COR-L47 (cell line): Measurements from ENCODE around the gene MYOF.
"Not testable (repeated sequence)": the region's sequence is repeated elsewhere in the genome, so short reads cannot be mapped to it uniquely, and the experiment has no call there.

Experiments used
- DNase-seq: peaks from one replicate; lab custom pipeline; 2025; lab: John Stamatoyannopoulos, UW

Gene MYOF

DNA sequence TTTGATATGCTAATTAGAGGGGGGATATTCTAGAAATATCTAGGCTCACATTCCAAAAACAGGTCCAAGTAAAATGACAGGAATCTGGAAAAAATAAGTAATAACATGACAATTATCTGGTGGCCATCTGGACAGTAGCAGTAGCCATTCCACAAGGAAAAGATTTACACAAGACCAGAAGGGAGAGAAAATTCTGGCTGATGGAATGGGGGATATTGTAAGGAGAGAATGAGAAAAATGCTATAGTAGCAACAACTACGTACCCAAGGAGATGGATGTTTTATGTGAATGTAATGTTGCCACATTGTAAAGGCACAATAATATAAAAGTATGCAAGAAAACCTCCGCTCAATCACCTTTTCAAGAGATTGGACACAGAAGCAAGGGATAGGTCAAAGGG lies 5.4 kb downstream of the MYOF start:
- DNase-seq: no peak

DNA sequence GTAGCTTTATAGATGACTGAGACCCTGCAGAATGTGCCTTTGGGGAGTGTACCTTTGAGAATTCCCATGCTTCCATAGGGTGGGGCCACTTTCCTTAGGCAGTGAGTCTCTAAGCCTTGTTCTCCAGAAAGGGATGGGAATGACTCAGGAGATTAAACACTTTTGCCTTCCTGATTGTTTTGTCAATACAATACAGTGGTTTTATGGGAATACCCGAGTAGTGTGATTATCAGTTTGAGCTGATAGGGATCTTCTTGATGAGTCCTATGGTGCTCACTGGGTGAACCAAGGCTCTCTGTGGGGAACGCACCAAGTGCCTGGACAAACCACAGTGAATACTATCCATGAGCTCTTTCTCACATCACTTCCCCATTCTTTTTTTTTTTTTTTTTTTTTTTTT lies 6.3 kb downstream of the MYOF start:
- no peak for DNase-seq

DNA sequence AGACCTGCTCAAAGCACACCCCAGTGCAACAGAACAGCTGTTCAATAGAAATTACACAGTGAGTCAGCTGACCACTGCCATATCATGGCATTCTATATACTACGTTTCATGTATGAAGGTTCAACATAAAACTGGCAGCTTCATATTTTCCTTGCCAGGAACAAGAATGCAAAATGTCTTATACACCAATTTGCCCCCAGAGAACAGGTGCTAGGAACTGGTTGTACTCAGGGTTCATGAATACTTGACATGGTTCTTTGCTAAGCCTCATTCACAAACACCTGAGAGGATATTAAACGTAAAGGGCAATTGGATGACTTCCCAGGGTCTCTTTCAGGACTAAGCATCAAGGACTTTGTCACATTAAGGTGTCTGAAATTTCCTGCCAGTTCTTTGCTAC lies 6.9 kb downstream of the MYOF start:
- DNase-seq: no peak

- DNase-seq: no peak
Measured at GRCh38 chr10:93473804-93474472, 8.2 kb downstream of the MYOF start.

GRCh38 chr10:93473161-93473560 lies 9.0 kb downstream of the MYOF start:
- no peak for DNase-seq

- no peak for DNase-seq
Measured at GRCh38 chr10:93471110-93471651, 11.0 kb downstream of the MYOF start.

DNA sequence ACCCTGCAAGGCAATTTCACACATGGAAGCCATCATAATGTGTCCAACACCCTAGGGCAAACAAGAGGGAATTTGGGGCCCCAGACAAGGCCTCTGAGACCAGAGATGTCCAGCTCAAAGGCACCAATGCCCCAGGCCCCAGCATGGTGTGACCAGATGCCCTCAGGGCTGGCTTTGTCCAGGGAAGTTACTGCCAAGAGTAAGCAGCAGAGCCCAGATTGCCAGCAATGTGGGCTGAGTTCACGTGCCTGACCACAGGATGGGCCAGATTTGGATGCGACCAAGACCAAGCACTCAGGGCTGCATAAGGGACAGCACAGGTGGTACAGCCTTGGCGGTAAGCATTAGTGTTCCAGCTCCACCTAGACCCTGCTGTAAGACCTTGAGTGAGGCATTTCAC lies 12.7 kb downstream of the MYOF start:
- no peak for DNase-seq

GRCh38 chr10:93468461-93469213 lies 13.5 kb downstream of the MYOF start:
- DNase-seq: no peak

DNA sequence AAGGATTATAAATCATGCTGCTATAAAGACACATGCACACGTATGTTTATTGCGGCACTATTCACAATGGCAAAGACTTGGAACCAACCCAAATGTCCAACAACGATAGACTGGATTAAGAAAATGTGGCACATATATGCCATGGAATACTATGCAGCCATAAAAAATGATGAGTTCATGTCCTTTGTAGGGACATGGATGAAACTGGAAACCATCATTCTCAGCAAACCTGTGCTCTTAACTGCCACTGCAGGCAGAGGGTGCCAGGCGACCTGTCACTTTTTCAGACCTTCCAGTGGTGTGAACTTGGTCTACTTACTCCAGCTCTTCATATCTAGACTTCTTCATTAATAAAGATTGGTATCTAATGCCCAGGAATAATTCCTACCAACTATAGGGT lies 14.5 kb downstream of the MYOF start:
- DNase-seq: not testable (repeated sequence)

- no peak for DNase-seq
Measured at GRCh38 chr10:93465806-93466675, 16.1 kb downstream of the MYOF start.

- DNase-seq: no peak
Measured at GRCh38 chr10:93464776-93465388, 17.3 kb downstream of the MYOF start.

DNA sequence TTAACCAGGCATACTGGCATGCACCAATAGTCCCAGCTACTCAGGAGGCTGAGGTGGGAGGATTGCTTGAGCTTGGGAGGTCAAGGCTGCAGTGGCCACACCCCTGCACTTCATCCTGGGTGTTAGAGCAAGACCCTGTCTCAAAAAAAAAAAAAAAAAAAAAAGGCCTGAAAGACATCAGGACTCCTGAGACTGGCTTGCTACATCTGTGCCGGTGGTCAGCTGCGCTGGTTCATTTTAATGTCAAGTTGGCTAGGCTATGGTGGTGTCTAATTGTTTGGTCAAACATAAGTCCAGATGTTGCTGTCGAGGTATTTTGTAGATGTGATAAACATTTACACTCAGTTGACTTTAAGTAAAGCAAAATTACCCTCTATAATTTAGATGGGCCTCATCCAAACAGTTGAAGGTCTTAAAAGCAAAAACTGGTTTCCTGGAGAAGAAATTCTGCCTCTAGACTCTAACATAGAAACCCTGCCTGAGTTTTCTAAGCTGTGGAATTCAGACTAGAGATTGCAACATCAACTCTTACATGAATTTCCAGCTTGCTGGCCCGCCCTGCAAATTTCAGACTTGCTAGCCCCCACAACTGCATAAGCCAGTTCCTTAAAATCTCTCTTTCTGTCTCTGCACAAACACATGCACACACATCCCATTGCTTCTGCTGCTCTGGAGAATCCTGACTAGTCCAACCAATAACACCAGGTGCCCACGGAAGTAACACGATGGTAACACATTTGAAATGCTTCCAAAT lies 18.2 kb downstream of the MYOF start:
- no peak for DNase-seq

DNA sequence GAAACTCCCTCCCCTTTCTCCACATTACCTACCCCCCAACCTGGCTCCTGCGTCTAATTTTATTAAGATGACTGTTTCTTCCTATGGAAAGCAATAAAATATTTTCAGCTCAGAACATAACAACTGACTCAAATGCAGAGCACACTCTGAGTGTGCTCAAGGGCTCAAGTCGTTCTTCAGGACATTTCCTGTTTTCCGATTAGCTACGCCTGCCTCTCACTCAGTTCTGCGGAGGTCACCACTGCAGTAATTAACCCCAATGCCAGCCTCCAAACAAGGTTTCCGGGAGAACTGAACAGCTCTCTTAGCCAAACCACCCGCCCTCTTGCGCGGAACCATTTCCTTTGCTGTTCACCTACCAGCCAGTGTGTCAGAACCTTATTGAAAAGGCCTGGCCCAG lies 19.3 kb downstream of the MYOF start:
- DNase-seq: no peak

- no peak for DNase-seq
Measured at GRCh38 chr10:93462371-93462770, 19.8 kb downstream of the MYOF start.

DNA sequence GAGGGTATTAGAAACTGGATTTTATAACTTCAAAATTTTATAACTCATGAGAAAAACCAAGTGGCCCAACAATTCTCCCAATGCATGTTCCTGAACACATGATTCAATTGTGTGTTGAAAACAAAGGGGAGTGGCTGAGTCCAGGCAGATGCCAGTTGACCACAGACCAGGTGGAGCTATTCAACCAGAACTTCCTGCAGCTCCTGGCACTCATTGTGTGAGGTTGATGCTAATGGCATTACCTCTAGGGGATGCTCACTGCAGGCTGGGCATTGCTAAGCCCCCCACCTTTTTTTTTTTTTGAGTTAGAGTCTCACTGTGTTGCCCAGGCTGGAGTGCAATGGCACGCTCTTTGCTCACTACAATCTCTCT lies 20.3 kb downstream of the MYOF start:
- no peak for DNase-seq

DNA sequence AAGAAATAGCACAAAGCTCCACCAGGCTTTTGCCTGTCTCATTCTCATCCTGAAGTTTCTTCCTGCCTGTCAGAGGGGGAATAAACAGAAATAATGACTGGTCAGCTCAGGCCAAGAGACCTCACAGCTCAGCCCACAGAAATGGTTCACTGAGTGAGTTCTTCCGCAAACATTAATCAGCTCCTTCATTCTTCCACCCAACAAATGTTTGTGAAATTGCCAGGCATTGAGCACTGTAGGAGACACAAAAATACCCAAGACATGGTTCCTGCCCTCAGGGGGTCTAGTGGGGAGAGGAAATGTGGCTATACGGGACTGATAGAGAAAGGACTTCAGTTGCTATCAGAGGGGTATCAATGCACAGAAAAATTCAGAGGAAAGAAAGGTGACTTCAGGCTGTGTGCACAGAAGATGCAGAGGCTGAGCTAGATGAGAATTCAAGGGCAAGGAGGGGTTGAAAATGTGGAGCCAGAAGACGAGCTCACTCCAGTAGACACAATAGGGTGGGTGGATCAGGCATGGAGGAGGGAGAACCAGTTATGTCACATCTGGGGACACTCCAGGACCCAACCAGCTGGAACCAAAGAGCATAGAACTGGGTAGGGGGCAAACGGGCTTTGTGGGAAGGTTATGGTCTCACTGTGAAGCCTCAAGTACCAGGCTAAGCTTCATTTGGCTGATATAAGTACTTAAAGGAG lies 20.9 kb downstream of the MYOF start:
- DNase-seq: no peak

DNA sequence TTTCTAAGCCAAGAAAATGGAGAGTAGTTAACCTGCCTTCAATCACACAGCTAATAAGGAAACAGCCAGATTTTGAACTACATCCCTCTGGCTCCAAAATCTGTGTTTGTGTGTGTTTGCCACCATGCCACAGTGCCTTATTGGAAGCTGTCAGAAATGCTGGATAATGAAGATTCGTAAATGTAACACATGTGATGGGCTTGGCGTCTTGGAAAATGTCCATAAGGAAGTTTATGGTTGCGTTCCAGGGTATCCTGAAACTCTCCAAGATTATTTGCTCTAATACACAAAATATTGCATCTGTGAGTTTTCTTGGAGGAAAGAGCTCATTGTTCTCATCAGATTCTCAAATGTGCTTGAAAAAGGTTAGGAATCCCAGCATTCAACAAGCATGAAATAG lies 22.7 kb downstream of the MYOF start:
- DNase-seq: no peak

- no peak for DNase-seq
Measured at GRCh38 chr10:93458821-93459257, 23.3 kb downstream of the MYOF start.

GRCh38 chr10:93457511-93457910 lies 24.6 kb downstream of the MYOF start:
- no peak for DNase-seq

DNA sequence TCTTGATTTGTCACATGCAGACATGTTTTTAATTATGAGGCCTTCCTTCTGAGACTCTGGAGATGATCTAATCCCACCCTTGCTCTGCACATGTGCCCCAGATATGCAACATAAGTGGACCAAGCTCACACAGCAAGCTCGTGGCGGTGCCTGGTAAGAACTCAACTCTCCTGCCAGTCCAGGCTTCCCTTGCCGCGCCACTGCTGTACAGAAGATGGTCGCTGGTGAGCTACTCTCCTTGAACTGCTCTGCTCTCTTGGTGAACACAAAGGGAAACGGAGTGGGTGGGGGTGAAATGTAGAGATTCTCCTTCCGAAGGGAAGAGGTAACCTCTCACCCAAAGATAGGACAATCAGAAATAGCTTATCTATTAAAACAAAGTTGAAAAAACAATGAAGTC lies 25.7 kb downstream of the MYOF start:
- DNase-seq: no peak

GRCh38 chr10:93454736-93455135 lies 27.4 kb downstream of the MYOF start:
- DNase-seq: no peak
